Purkinje cell (primary cell): ENCODE measurements around the gene DKC1. TPM values are rescaled to one million over a fixed set of nuclear protein-coding genes. Genes with fewer than 3 reads are reported as not detected.

Experiments used
- polyA plus RNA-seq: library from polyadenylated mRNA; unstranded; fragments of >200 nt; fragmentation: Nextera tagmentation; gene quantifications from 2 replicates; pipeline ENCODE4 v1.2.1, GENCODE V29; 2014

DKC1 gene
- polyA plus RNA-seq = 13.2 and 14.1 TPM in 2 replicates

GRCh38 chrX:154762537-154763296 lies at the start of gene DKC1:
TSS of gene DKC1 (plus strand) at chrX:154762864. CDS start at chrX:154762966, 102 bp downstream.

GRCh38 chrX:154750301-154751202 lies 12.1 kb upstream of the DKC1 start, which contains the start of gene GAB3:
TSS of gene GAB3 (minus strand) at chrX:154751077. CDS start at chrX:154751025, 52 bp downstream.

GRCh38 chrX:154804957-154805695 lies 42.5 kb downstream of the DKC1 start, which contains the start of gene MPP1:
TSS of gene MPP1 (minus strand) at chrX:154805485. CDS start at chrX:154805373, 112 bp downstream.

Other genes with a start within 250 kb of the DKC1 start
- 2.3 and 7.8 TPM in 2 replicates for gene FAM3A, start 246.6 kb upstream of the DKC1 start, polyA plus RNA-seq
- gene G6PD, start 216.0 kb upstream of the DKC1 start, polyA plus RNA-seq = 0.31 and 3.0 TPM in 2 replicates
- 2.3 and 5.1 TPM in 2 replicates for gene IKBKG, start 215.2 kb upstream of the DKC1 start, polyA plus RNA-seq
- gene CTAG1A, start 177.7 kb upstream of the DKC1 start, polyA plus RNA-seq = not detected in 2 replicates
- gene CTAG1B, start 143.6 kb upstream of the DKC1 start, polyA plus RNA-seq = not detected in 2 replicates
- not detected in 2 replicates for gene CTAG2, start 109.3 kb upstream of the DKC1 start, polyA plus RNA-seq
- gene GAB3, start 11.8 kb upstream of the DKC1 start, polyA plus RNA-seq = 0.60 and 2.0 TPM in 2 replicates
- 37.5 and 52.6 TPM in 2 replicates for gene MPP1, start 42.6 kb downstream of the DKC1 start, polyA plus RNA-seq
- gene SMIM9, start 71.8 kb downstream of the DKC1 start, polyA plus RNA-seq = not detected in 2 replicates
- gene F8A1, start 123.5 kb downstream of the DKC1 start, polyA plus RNA-seq = 8.1 TPM in 1 of 2 replicates, not detected in the other